GM19463 (cell line): ENCODE results near the gene PCGF2.

Experiments
- ATAC-seq: cut with Tn5 transposase; IDR thresholded peaks from one replicate; pipeline ENCODE4 v1.9.1; 2021; ENCODE audit warnings: mild to moderate bottlenecking, moderate library complexity; ENCODE audit not compliant: unreplicated experiment

Gene PCGF2

DNA sequence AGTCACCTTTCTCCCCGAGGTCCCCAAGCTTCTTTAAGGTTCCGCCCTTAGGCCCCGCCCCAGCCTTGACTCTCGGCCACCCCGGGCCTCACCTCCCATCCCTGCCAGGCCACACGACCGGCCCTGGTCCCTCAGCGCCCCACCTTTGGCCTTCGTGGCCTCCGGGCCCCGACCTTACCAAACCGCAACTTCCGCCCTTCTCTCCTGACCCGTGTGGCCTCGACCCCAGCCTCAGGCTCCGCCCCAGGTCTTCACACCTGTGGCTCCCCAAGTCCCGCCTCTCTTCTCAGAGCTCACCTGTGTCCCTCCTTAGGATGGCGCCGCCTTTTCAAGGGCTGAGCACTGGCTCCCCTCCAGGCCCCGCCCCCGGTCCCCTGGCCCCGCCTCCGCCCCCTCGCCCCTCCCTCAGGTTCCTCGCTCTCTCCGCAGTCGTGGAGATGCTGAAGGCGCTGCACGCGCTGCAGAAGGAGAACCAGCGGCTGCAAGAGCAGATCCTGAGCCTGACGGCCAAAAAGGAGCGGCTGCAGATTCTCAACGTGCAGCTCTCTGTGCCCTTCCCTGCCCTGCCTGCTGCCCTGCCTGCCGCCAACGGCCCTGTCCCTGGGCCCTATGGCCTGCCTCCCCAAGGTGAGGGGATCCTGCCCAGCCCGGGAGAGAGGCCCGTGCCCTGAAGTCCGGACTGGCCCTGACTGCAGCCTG lies 28.0 kb downstream of the PCGF2 start:
- ATAC-seq = no peak

DNA sequence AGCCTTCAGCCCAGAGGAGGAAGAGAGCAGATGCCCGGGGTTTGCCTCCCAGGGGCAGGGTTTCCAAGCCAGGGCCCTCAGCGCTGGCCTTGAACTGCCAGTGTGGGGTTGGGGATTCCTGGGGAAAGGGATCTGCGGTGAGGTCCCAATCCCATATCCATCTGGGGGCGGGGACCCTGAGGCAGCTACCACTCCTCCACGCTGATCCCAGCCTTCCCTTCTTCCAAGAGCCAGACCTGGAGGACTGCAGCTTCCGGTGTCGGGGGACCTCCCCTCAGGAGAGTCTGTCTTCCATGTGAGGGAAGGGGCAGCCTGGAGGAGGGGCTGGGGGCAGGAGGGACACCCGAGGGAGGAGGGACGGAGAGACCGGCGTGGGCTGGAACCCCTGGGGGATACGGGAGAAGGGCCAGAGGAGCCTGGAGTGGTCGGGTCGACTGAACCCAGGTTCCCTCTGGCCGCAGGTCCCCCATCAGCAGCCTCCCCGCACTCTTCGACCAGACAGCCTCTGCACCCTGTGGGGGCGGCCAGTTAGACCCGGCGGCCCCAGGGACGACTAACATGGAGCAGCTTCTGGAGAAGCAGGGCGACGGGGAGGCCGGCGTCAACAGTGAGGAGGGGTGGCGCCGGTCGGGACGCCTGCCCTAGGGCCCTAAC lies 28.7 kb downstream of the PCGF2 start:
- ATAC-seq = no peak

DNA sequence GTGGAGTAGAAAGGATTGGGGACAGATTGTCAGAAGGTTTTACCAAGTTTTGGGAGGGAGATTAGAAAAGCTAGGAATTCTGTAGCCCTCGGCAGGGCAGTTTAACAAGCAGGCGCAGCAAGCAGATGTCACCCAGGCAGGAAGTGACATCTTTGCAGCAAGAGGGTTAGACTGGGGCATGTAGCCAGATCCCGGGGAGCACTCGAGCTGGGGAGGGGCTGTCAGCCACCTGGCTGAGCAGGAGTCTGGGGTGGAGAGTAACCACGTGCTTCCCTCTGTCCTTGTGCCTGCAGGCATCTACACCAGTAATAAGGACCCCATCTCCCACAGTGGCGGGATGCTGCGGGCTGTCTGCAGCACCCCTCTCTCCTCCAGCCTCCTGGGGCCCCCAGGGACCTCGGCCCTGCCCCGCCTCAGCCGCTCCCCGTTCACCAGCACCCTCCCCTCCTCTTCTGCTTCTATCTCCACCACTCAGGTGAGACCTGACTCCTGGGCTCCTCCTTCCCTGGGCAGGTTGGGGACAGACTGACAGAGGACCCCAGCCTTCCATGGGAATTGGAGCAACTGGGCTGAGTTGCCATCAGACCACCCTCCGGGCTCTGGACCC lies 30.9 kb downstream of the PCGF2 start:
- ATAC-seq = no peak

DNA sequence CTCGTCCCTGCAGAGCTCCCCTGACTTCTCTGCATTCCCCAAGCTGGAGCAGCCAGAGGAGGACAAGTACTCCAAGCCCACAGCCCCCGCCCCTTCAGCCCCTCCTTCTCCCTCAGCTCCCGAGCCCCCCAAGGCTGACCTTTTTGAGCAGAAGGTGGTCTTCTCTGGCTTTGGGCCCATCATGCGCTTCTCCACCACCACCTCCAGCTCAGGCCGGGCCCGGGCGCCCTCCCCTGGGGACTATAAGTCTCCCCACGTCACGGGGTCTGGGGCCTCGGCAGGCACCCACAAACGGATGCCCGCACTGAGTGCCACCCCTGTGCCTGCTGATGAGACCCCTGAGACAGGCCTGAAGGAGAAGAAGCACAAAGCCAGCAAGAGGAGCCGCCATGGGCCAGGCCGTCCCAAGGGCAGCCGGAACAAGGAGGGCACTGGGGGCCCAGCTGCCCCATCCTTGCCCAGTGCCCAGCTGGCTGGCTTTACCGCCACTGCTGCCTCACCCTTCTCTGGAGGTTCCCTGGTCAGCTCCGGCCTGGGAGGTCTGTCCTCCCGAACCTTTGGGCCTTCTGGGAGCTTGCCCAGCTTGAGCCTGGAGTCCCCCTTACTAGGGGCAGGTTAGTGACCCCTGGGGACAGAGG lies 31.6 kb downstream of the PCGF2 start:
- ATAC-seq = no peak

DNA sequence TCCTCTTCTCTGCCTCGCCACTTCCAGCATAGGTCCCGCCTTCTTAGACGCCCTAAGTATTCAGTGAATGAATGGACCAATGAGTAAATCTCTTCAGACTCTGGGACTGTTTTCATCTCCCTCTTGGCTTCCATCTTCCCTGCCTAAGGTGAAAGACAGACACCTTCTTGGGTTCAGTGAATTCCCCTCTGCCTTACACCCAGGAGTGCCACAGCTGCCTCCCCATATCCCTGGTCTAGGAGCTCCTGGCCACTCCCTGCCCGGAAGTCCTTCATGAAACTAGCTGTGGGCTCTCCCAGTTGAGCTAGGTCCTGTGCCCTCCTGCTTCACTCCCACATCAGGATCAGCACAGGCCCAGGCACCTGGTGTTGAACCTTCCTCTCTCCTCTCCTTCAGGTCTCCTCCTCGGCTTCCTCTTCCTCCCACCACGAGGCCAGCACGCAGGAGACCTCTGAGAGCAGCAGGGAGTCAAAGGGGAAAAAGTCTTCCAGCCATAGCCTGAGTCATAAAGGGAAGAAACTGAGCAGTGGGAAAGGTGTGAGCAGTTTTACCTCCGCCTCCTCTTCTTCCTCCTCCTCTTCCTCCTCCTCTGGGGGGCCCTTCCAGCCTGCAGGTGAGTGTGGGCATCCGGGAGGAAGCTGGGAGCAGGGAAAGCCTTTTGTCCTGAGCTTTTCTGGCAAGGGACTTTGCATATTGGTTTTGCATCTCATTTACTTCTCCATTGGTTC lies 32.8 kb downstream of the PCGF2 start:
- ATAC-seq = no peak

DNA sequence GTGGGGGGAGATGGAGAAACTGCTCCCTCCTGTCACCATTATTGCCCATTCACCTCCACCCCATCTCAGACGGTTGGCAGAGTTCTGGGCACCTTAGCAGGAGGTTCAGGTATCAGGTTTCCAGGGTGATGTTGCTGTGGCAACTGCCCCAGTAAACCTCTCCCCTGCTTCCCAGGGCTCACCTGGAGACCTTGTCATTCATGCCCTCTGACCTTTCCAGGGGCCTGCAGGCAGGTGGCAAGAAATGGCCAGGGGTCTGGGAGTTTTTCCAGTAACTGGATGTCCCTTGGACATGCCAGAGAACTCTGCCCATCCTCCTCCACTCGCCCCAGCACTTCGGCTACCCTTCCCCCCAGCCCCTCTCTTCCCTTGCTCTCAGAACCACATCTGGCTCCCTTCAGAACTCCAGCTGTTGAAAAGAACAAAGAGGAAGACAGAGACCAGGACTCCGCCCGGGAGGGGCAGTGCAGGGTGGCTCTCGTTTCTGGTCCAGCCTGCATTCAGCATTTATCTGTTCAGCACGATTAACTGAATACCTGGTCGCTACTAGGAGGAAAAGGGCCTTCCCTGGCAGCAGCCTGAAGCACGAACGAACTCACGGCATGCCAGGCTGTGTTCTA lies 34.6 kb downstream of the PCGF2 start:
- no peak for ATAC-seq

DNA sequence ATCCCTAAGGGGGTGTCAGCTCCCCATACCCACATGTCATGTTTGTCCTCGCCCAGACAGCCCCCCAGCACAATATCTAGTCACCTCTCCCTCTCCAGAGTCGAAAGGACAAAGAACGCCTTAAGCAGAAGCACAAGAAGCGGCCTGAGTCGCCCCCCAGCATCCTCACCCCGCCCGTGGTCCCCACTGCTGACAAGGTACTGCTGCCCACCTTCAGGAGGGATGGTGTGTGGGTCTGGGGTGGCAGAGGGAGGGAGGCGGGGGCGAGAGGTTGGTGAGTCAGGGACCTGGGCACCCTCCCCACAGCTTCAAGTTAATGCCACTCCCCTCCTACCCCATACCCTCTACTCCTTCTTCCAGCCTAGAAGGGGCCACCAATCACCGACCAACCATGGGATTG lies 35.5 kb downstream of the PCGF2 start:
- no peak for ATAC-seq

DNA sequence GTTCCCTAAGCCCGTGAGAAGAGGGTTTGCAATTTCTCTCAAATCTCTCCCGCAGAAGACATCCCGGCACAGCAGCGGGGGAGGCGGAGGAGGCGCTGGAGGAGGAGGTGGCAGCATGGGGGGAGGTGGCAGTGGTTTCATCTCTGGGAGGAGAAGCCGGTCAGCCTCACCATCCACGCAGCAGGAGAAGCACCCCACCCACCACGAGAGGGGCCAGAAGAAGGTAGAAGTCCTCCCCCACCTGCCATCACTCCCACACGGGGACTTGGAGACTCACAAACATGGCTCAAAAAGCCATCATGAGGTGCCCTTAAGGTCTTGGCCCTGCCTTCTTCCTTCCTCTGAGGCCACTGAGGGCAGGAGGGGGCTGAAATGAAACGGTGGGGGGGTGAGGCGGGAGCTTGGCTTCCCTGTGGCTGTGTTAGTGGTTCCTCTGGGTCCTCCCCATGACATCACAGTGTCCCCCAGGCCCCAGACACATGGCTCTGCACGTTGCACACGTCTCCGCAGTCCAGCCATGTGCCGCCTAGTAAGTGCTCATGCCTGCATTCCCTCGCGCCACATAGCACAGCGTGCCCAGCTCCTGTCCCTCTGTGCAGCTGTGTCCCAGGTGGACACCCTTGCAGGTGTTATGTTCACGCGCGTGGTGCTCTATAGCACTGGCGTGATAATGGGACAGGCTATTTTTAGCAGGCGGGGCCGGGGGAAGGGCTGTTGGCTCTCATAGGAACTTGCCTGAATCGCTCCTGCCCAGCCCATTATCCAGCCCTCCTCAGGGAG lies 36.2 kb downstream of the PCGF2 start:
- ATAC-seq = no peak

DNA sequence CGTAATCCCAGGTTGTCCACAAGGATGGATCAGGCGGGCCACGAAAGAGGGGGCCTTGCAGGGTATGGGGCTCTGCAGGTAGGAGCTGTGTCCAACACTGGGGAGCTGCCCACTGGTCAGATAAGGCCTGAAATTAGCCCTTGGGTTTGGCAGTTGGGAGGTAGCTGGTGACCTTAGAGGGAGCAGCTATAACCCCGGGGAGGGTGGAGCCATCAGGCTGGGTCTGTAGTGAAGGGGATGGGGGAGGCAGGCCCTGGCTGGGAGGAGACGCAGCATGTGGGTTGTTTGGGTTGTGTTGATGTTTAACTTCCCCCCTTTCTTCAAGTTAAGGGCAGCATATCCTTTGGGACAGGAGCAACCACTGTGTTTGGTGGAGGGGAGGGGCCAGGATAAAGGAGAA lies 37.2 kb downstream of the PCGF2 start:
- ATAC-seq = no peak

DNA sequence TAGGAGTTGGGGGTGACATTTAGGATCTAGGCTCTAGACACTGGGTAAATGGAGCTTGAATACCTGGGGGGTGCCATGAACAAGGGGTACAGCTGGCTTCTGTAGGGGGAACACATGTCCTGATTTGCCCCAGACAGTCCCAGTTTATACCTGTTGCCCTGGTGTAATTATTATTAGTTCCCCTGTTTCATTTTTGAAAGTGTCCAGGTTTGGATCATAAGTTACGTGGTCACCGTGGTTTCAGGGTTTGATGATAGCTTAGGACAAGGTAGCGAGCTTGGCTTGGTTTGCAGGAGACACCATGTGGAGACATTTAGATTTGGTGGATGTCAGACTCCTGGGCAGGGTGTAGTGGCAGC lies 37.6 kb downstream of the PCGF2 start:
- ATAC-seq = no peak

DNA sequence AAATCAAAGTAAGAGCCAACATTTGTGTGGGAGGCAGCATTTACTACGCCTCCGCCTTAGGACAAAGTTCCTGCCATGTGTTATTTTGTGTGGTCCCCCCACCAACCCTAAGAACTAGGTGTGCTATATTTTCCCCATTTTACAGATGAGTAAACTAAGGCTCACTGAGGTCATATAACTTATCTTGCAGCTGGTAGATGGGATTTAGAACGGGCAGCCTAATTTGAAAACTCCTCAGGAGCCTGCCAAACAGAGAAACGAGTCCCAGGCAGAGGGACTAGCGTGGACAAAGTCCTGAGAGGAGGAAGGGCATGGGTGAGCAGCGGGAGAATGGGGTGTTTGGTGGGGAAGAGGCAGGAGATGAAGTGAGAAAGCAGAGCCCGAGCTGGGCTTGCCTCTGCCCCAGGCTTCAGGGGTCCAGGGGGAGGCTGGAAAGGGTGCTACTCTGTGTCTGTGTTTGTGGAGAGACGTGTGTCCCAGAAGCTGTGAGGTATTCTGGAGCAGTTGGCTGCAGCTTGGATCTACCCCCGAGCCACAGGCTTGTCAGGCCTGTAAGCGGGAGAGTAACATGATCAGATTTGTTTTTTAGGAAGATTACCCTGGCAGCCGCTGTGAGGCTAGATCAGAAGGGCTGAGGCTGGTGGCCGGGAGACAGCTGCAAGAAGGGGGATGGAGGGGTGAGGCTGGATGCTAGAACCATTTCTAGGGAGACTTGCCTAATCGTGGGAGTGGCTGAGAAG lies 38.1 kb downstream of the PCGF2 start:
- ATAC-seq = no peak

DNA sequence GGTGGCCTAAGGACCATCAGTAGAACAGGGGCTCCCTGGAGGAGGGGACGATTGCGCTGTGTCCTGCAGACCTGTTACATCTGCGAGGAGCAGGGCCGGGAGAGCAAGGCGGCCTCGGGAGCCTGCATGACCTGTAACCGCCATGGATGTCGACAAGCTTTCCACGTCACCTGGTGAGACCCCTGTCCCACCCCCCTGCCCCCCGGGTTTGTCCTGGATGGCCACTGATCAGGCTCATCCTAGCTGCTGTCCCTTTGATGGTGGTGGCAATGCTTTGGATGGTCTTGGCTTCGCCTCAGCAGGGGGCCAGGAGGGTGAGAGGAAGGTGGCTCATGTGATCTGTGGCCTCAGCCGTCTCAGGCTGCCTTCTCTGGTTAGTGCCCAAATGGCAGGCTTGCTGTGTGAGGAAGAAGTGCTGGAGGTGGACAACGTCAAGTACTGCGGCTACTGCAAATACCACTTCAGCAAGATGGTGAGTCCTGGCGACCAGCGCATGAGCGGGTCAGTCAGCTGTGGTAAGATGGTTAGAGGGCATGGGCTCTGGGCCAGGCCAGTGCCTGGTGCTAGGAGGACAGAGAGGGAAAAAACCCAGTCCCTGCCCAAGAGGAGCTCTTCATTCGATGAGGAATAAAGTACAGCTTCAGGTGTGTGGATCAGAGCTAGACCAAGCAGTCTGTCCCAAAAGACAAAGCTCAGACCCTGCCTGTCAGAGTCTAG lies 38.9 kb downstream of the PCGF2 start:
- no peak for ATAC-seq

DNA sequence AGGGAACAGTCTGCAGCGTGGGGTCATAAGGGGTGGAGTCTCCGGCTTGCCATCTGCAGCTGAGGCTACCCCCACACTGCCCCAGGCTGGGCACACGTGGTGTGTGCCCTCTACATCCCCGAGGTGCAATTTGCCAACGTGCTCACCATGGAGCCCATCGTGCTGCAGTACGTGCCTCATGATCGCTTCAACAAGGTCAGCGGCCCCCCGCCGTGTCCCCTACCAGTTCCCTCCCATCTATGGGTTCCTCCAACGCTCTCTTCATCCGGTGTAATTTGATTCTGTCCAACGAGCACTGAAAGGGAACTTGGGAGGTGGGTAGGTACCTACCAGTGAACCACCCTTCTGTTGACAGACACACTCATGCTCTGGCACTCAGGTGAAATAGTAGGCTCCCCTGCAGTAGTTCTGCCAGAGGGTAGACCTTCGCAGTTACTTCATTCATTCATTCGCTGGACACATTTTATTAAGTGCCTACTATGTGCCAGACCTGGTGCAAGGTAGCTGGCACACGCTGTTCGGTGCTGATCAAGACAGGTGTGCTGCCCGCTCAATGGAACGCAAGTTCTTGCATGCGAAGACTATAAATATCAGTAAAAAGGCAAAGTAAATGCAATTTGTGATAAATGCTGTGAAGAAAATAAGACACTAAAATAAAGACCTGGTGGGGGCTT lies 40.3 kb downstream of the PCGF2 start:
- ATAC-seq = no peak

DNA sequence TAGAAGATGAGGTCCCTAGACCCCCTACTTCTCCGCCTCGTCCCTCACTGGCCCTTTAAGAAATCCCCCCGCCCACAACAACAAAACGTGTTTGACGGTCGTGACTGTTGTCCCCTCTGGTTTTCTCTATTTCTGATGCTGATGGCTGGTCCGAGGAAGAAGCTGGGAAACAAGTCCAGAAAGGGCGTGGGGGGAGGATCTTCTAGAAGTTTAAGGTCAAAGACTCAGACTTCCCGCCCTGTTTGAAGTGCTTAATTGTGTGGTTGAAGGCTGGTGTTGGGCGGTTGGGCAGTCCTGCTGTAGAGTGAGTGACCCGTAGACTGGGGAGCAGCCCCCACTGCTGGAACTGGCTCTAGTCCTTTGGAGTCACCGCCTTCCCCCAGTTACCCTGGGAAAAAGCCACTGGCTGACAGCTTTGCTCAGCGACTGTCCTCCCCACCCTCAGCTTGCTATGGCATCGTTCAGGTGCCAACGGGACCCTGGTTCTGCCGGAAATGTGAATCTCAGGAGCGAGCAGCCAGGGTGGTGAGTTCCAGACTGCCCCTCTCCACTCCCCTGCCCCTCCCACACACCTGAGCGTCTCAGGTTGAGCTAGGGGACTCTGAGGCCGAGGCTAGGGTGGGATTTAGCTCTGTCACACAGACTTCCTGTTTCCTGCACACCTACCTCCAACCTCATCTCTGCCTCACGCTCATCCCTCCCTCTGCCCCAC lies 41.5 kb downstream of the PCGF2 start:
- ATAC-seq = no peak

DNA sequence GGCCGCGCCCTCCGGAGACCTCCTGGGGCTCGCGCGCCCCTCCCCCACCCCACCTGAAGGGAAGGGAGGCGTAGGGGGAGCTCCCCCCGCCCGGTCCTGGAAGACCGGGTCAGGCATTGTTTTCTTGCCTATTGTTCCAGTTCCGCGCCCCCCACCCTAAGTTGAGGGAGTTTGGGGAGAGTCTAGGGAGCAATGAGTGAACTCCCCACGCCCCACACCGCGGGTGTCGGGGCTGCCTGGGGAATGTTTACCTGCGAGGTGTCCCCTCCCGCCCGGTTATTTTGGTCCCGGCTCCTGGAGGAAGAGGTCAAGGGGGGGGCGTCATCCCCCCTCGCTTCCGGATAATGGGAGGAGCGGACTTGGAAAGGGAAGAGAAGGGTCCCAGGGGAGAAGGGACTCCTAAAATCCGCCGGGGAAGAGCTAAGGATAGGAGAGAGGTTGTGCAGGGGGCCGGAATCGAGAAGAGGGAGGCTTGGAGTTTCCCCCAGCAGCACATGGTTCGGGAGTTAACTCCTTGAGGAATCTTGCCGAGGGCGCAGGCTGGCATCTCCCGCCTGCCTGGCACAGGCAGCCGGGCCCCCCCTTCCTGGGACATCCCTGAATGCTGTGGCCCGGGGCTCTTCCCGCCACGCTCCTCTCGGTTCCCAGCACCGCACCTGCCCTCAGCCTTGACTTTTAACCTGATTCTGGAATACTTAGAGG lies 42.2 kb downstream of the PCGF2 start:
- ATAC-seq = no peak

DNA sequence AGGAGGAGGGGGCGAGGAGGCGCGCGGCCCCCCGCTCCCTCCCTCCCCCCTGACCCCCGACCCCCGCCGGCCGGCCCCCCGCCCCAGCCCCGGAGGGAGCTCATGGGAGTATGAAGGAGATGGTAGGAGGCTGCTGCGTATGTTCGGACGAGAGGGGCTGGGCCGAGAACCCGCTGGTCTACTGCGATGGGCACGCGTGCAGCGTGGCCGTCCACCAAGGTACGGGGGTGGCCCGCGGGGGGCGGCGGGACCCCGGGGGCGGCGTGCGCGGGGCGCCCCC lies 42.7 kb downstream of the PCGF2 start:
- no peak for ATAC-seq
